SU-DHL-6 (cell line): Measurements from ENCODE around the gene CFAP100.

Source experiments
- EZH2phosphoT487 ChIP-seq: fragments of 200-600 bp; sonication (generic), shearing (Covaris generic); conservative IDR thresholded peaks from 2 replicates; pipeline ENCODE4 v1.6.1; 2018; ENCODE audit warnings: mild to moderate bottlenecking, antibody characterized with exemption, low read length, moderate library complexity, mixed read lengths
- TF ChIP-seq, protein P1 (sequence below): fragments of 200-600 bp; sonication (generic); IDR thresholded peaks from one replicate; pipeline ENCODE4 v1.5.1; 2017; ENCODE audit warnings: antibody characterized with exemption, mild to moderate bottlenecking, low read length, moderate library complexity; ENCODE audit not compliant: insufficient read depth, poor library complexity, severe bottlenecking

DNA sequence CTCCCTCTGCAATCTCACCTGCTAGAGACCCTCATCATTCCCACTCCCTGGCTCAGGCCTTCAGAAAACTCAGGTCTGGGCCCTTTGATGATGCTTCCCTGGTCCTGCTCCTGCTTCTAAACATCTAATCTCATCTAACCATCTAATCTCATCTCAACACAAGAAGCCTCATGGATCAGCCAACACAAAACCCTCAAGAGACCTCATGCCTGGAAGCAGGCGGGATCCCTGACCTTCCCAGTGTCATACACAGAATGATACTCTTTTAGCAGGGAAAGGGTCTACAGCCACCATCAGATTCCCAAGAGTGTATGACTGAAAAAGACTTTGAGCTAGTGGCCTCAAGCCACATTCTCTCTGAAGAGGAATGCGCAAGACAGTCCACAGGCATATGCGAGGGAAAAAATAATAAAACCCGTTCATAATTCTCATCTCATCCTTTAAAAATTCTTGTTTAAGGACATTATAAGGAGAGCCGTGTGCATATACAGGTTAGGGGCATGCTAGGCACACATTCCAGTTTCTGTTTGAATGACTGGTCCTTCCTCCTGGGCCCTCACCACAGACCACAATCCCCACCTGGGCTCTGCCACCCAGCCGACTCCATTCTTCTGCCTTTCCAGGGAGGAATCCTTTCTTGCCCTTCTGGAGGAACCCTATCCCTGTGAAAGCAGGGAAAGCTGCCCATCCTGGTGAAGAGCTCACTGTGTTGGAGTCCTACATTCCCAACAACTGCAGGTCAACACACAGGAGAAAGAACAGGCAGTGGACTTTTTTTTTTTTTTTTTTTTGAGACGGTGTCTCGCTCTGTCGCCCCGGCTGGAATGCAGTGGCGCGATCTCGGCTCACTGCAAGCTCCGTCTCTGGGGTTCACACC is 78.8 kb downstream of the CFAP100 start:
- TF ChIP-seq, protein P1, sequence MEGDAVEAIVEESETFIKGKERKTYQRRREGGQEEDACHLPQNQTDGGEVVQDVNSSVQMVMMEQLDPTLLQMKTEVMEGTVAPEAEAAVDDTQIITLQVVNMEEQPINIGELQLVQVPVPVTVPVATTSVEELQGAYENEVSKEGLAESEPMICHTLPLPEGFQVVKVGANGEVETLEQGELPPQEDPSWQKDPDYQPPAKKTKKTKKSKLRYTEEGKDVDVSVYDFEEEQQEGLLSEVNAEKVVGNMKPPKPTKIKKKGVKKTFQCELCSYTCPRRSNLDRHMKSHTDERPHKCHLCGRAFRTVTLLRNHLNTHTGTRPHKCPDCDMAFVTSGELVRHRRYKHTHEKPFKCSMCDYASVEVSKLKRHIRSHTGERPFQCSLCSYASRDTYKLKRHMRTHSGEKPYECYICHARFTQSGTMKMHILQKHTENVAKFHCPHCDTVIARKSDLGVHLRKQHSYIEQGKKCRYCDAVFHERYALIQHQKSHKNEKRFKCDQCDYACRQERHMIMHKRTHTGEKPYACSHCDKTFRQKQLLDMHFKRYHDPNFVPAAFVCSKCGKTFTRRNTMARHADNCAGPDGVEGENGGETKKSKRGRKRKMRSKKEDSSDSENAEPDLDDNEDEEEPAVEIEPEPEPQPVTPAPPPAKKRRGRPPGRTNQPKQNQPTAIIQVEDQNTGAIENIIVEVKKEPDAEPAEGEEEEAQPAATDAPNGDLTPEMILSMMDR: no peak
- TF ChIP-seq EZH2phosphoT487: no peak
